GM12872 (cell line): ENCODE data around the gene PPP2R5C.
A peak's percentile ranks its signal among the peaks of the same experiment; 100 is the strongest.

Source experiments
- CTCF ChIP-seq: IDR thresholded peaks from 3 replicates; pipeline ENCODE4 v1.5.1; 2011; ENCODE audit warnings: low read depth, mild to moderate bottlenecking, low read length, moderate library complexity; ENCODE audit not compliant: insufficient read depth

PPP2R5C gene

GRCh38 chr14:101733211-101733610 is 28.3 kb upstream of the PPP2R5C start:
- TF ChIP-seq CTCF = no peak

- no peak for TF ChIP-seq CTCF
Measured at GRCh38 chr14:101734246-101734847, 27.2 kb upstream of the PPP2R5C start.

GRCh38 chr14:101735453-101735852 is 26.1 kb upstream of the PPP2R5C start:
- no peak for TF ChIP-seq CTCF

- no peak for TF ChIP-seq CTCF
Measured at GRCh38 chr14:101736071-101736470, 25.4 kb upstream of the PPP2R5C start.

- TF ChIP-seq CTCF = no peak
Measured at GRCh38 chr14:101736585-101736984, 24.9 kb upstream of the PPP2R5C start.

GRCh38 chr14:101737414-101738339 is 23.8 kb upstream of the PPP2R5C start:
- TF ChIP-seq CTCF = peak; percentile 40; the same call in 1 of the 3 replicates

- TF ChIP-seq CTCF = no peak
Measured at GRCh38 chr14:101738703-101739320, 22.7 kb upstream of the PPP2R5C start.
